Vagina (tissue), 2 donors: ENCODE results near the gene TEX26. TPM values are rescaled to one million over a fixed set of nuclear protein-coding genes. Genes with fewer than 3 reads are reported as not detected.

Experiments used
- DNase-seq, 2 donors: peaks; one replicate each; pipeline ENCODE4 v3.0.0-alpha.2; 2017; ENCODE audit errors: extremely low spot score in 2 of 2
- H3K27ac ChIP-seq: fragments of 200-600 bp; sonication (generic); one replicate; pipeline ENCODE4 v1.5.1; 2019
- H3K27me3 ChIP-seq: fragments of 200-600 bp; sonication (generic); one replicate; pipeline ENCODE4 v1.5.1; 2019
- H3K36me3 ChIP-seq, 2 donors: fragments of 200-600 bp; sonication (generic); one replicate each; pipeline ENCODE4 v1.5.1; 2017 to 2019
- H3K4me1 ChIP-seq: fragments of 200-600 bp; sonication (generic); one replicate; pipeline ENCODE4 v1.5.1; 2019
- H3K4me3 ChIP-seq, 2 donors: fragments of 200-600 bp; sonication (generic); 1 replicate in 1 of 2; 2 replicates in 1 of 2; pipeline ENCODE4 v1.5.1; 2016 to 2019
- H3K9me3 ChIP-seq: fragments of 200-600 bp; sonication (generic); one replicate; pipeline ENCODE4 v1.5.1; 2019
- CTCF ChIP-seq, 3 experiments: fragments of 450-650 bp in 2 of 3; fragments of 200-600 bp in 1 of 3; sonication (generic) in 1 of 3; IDR thresholded peaks; one replicate each; pipeline ENCODE4 v1.5.1; 2017 to 2019; ENCODE audit warnings: antibody characterized with exemption in 3 of 3, mild to moderate bottlenecking in 2 of 3, moderate library complexity in 2 of 3
- POLR2A ChIP-seq, 2 donors: fragments of 450-650 bp; IDR thresholded peaks; one replicate each; pipeline ENCODE4 v1.6.1; 2017; ENCODE audit warnings: antibody characterized with exemption in 2 of 2, mild to moderate bottlenecking in 2 of 2, moderate library complexity in 2 of 2
- POLR2AphosphoS5 ChIP-seq, 2 donors: sonication (generic); formaldehyde crosslinking; IDR thresholded peaks; one replicate each; pipeline ENCODE4 v1.9.0; 2017; ENCODE audit warnings: antibody characterized with exemption in 2 of 2, mild to moderate bottlenecking in 2 of 2, low read depth in 1 of 2; ENCODE audit not compliant: insufficient read depth in 1 of 2
- intact Hi-C: fragments of 100-400 bp; cut with DNase I; formaldehyde crosslinking; loops from one replicate; pipeline ENCODE4 v1.15.1; 2023
- total RNA-seq: library from RNA; depleted of rRNA; stranded (reverse); fragments of >200 nt; gene quantifications from one replicate; pipeline ENCODE4 v1.2.3, GENCODE V29; 2016

The TEX26 gene
- total RNA-seq, 1 donor from 2014 or later = not detected

- no peaks in the 10 kb centered on the region for H3K9me3 ChIP-seq
- intact Hi-C loops = no loop called here
- DNase-seq = no peak
- H3K4me3 ChIP-seq = no peak overlapping the region
- peak overlapping the region; percentile 52 for H3K27ac ChIP-seq
- no peak for TF ChIP-seq POLR2A (IDR thresholded peaks at IDR 0.05)
- TF ChIP-seq CTCF (IDR thresholded peaks at IDR 0.05) = no peak
- TF ChIP-seq POLR2AphosphoS5 (IDR thresholded peaks at IDR 0.05; ENCODE audit: insufficient read depth in 1 of 2, low read depth in 1 of 2) = peak in 1 of 2 donors; percentile 39
- peaks cover 22% of the 10 kb centered on the region for H3K4me1 ChIP-seq
- no peaks in the 10 kb centered on the region for H3K27me3 ChIP-seq
- no peaks in the 10 kb centered on the region for H3K36me3 ChIP-seq
Measured at GRCh38 chr13:30918662-30919405, 13.6 kb upstream of the TEX26 start.

- Histone ChIP-seq H3K36me3 (no peaks in the 10 kb centered on the region), H3K4me3 (no peak overlapping the region), H3K4me1 (peaks cover 28% of the 10 kb centered on the region), H3K27ac (no peak overlapping the region), H3K9me3 (no peaks in the 10 kb centered on the region), H3K27me3 (no peaks in the 10 kb centered on the region)
- intact Hi-C loops = no loop called here
- TF ChIP-seq CTCF (IDR thresholded peaks at IDR 0.05) (no peak), POLR2A (IDR thresholded peaks at IDR 0.05) (no peak), POLR2AphosphoS5 (IDR thresholded peaks at IDR 0.05; ENCODE audit: insufficient read depth in 1 of 2, low read depth in 1 of 2) (no peak)
- DNase-seq = no peak
Measured at GRCh38 chr13:30920162-30920909, 12.1 kb upstream of the TEX26 start.

- Histone ChIP-seq H3K27ac (peak overlapping the region; percentile 44), H3K36me3 (no peaks in the 10 kb centered on the region), H3K27me3 (no peaks in the 10 kb centered on the region), H3K9me3 (no peaks in the 10 kb centered on the region), H3K4me3 (no peak overlapping the region), H3K4me1 (peaks cover 15% of the 10 kb centered on the region)
- no peak for DNase-seq
- no peak for TF ChIP-seq CTCF (IDR thresholded peaks at IDR 0.05)
- TF ChIP-seq POLR2A (IDR thresholded peaks at IDR 0.05) = no peak
- no peak for TF ChIP-seq POLR2AphosphoS5 (IDR thresholded peaks at IDR 0.05; ENCODE audit: insufficient read depth in 1 of 2, low read depth in 1 of 2)
- intact Hi-C loops = no loop called here
Measured at GRCh38 chr13:30923418-30923817, 9.0 kb upstream of the TEX26 start.

- Histone ChIP-seq H3K4me1 (peaks cover 15% of the 10 kb centered on the region), H3K36me3 (no peaks in the 10 kb centered on the region), H3K27me3 (no peaks in the 10 kb centered on the region), H3K4me3 (no peak overlapping the region), H3K27ac (no peak overlapping the region), H3K9me3 (no peaks in the 10 kb centered on the region)
- intact Hi-C loops = no loop called here
- TF ChIP-seq POLR2A (IDR thresholded peaks at IDR 0.05) (no peak), CTCF (IDR thresholded peaks at IDR 0.05) (no peak), POLR2AphosphoS5 (IDR thresholded peaks at IDR 0.05; ENCODE audit: insufficient read depth in 1 of 2, low read depth in 1 of 2) (no peak)
- no peak for DNase-seq
Measured at GRCh38 chr13:30924721-30925120, 7.7 kb upstream of the TEX26 start.

GRCh38 chr13:30925429-30925828 is 7.0 kb upstream of the TEX26 start:
- no peaks in the 10 kb centered on the region for H3K9me3 ChIP-seq
- no peak overlapping the region for H3K4me3 ChIP-seq
- H3K27me3 ChIP-seq = no peaks in the 10 kb centered on the region
- peaks cover 15% of the 10 kb centered on the region for H3K4me1 ChIP-seq
- no peak for DNase-seq
- intact Hi-C loops = no loop called here
- H3K36me3 ChIP-seq = no peaks in the 10 kb centered on the region
- TF ChIP-seq CTCF (IDR thresholded peaks at IDR 0.05) (no peak), POLR2A (IDR thresholded peaks at IDR 0.05) (no peak), POLR2AphosphoS5 (IDR thresholded peaks at IDR 0.05; ENCODE audit: insufficient read depth in 1 of 2, low read depth in 1 of 2) (no peak)
- H3K27ac ChIP-seq = no peak overlapping the region
